Uterus (tissue), 4 donors: ENCODE results near the gene SINHCAF. TPM values are rescaled to one million over a fixed set of nuclear protein-coding genes. Genes with fewer than 3 reads are reported as not detected.
"Not testable (repeated sequence)": the region's sequence is repeated elsewhere in the genome, so short reads cannot be mapped to it uniquely, and the experiment has no call there.

ENCODE experiments used
- DNase-seq, 2 donors: peaks; one replicate each; pipeline ENCODE4 v3.0.0-alpha.2; 2019 to 2020
- H3K27ac ChIP-seq, 2 donors: fragments of 200-600 bp; sonication (generic); 1 replicate in 1 of 2; 2 replicates in 1 of 2; pipeline ENCODE4 v1.5.1; 2016 to 2018
- H3K27me3 ChIP-seq, 2 donors: fragments of 200-600 bp; sonication (generic); one replicate each; pipeline ENCODE4 v1.5.1; 2018 to 2019; ENCODE audit warnings: control low read depth in 1 of 2
- H3K36me3 ChIP-seq, 2 donors: fragments of 200-600 bp; sonication (generic); one replicate each; pipeline ENCODE4 v1.5.1; 2019; ENCODE audit warnings: control low read depth in 1 of 2
- H3K4me1 ChIP-seq, 2 donors: fragments of 200-600 bp; sonication (generic); one replicate each; pipeline ENCODE4 v1.5.1; 2018 to 2019; ENCODE audit warnings: control low read depth in 1 of 2
- H3K4me3 ChIP-seq, 2 donors: fragments of 200-600 bp; sonication (generic); 1 replicate in 1 of 2; 2 replicates in 1 of 2; pipeline ENCODE4 v1.5.1; 2018 to 2019; ENCODE audit warnings: mild to moderate bottlenecking in 1 of 2
- H3K9me3 ChIP-seq, 2 donors: fragments of 200-600 bp; sonication (generic); one replicate each; pipeline ENCODE4 v1.5.1; 2019; ENCODE audit warnings: control low read depth in 1 of 2
- POLR2A ChIP-seq, 2 donors: fragments of 450-650 bp; IDR thresholded peaks; one replicate each; pipeline ENCODE4 v1.6.1; 2016; ENCODE audit warnings: antibody characterized with exemption in 2 of 2, mild to moderate bottlenecking in 1 of 2, moderate library complexity in 1 of 2
- intact Hi-C: fragments of 100-400 bp; cut with DNase I; formaldehyde crosslinking; loops from one replicate; pipeline ENCODE4 v1.15.1; 2023; ENCODE audit warnings: low total_unique reads
- total RNA-seq, 4 donors: library from RNA; depleted of rRNA in 3 of 4; stranded (reverse); fragments of >200 nt in 3 of 4; gene quantifications; one replicate each; pipeline versions ENCODE4 v1.1.0 to v1.2.4, GENCODE V29; 2014 to 2023
- TF ChIP-seq, protein P1 (sequence below), 4 experiments: fragments of 200-600 bp in 2 of 4; fragments of 450-650 bp in 2 of 4; sonication (generic) in 2 of 4; IDR thresholded peaks; one replicate each; pipeline ENCODE4 v1.5.1; 2016 to 2019; ENCODE audit warnings: antibody characterized with exemption in 4 of 4, mild to moderate bottlenecking in 2 of 4, moderate library complexity in 1 of 4
- donor health status: DM: yes; HTN: yes; CAD: no.

Gene SINHCAF
- total RNA-seq, 4 donors from 2014 or later, result 26.1 to 237 (median 109) TPM

DNA sequence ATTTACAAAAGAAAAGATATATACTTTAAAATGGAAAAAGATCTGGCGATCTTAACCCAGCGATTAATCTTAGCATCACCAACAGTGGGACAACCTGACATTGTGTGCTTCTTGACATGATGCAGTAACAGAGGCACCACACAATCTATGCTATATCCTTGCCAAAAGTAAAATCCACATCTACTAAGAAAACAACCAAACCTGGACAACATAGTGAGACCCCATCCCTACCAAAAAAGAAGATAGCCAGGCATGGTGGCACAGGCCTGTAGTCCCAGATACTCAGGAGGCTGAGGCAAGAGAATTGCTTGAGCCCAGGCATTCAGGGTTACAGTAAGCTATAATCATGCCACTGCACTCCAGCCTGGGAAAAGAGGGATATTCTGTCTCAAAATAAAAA lies 50.5 kb downstream of the SINHCAF start:
- DNase-seq, result no peak
- H3K36me3 ChIP-seq, result no peaks in the 10 kb centered on the region
- no peaks in the 10 kb centered on the region for H3K27me3 ChIP-seq
- no peaks in the 10 kb centered on the region for H3K9me3 ChIP-seq
- H3K4me1 ChIP-seq, result peaks cover 0 to 13% of the 10 kb centered on the region in 2 donors
- no peak overlapping the region for H3K4me3 ChIP-seq
- intact Hi-C loops, result no loop called here
- TF ChIP-seq, protein P1, sequence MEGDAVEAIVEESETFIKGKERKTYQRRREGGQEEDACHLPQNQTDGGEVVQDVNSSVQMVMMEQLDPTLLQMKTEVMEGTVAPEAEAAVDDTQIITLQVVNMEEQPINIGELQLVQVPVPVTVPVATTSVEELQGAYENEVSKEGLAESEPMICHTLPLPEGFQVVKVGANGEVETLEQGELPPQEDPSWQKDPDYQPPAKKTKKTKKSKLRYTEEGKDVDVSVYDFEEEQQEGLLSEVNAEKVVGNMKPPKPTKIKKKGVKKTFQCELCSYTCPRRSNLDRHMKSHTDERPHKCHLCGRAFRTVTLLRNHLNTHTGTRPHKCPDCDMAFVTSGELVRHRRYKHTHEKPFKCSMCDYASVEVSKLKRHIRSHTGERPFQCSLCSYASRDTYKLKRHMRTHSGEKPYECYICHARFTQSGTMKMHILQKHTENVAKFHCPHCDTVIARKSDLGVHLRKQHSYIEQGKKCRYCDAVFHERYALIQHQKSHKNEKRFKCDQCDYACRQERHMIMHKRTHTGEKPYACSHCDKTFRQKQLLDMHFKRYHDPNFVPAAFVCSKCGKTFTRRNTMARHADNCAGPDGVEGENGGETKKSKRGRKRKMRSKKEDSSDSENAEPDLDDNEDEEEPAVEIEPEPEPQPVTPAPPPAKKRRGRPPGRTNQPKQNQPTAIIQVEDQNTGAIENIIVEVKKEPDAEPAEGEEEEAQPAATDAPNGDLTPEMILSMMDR (IDR thresholded peaks at IDR 0.05), result no peak
- TF ChIP-seq POLR2A (IDR thresholded peaks at IDR 0.05), result no peak
- peak overlapping the region; percentile 5 to 28 for H3K27ac ChIP-seq

DNA sequence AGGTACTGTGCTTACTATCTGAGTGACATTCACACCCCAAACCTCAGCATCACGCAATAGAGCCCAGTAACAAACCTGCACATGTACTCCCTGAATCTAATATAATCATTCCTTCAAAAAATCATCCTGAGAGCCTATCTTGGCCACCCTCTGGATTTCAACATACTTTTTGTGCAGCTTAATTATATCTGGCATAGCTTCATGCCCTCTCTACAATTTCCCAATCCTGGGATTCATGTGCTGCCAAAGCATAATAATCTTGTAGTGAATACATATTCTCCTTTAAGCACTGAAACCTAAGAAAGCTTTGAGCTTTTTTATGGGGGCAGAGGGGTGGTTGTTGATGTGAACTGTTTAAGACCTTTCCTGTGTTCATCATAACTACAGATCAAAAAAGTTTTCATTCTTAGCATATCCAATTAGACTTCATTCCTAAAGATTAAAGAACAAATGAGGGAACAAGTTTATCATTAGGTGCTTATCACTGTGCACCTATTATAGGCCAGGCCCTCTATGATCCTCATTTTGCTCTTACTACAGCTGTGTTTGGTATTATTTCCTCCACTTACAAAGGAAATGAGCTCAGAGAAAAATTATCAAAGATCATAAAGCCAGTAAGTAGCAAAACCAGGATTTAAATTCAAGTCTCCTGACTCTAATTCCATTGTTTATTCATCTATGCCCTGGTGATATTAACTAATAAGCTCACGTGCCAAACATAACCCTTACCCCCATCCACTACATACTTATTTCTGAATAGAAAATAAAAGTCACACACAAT lies 51.2 kb downstream of the SINHCAF start:
- no peaks in the 10 kb centered on the region for H3K27me3 ChIP-seq

DNA sequence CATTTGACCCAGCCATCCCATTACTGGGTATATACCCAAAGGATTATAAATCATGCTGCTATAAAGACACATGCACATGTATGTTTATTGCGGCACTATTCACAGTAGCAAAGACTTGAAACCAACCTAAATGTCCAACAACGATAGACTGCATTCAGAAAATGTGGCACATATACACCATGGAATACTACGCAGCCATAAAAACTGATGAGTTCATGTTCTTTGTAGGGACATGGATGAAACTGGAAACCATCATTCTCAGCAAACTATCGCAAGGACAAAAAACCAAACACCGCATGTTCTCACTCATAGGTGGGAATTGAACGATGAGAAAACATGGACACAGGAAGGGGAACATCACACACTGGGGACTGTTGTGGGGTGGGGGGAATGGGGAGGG lies 52.2 kb downstream of the SINHCAF start:
- H3K4me3 ChIP-seq, intact Hi-C loops, H3K4me1 ChIP-seq, H3K27ac ChIP-seq, DNase-seq, H3K9me3 ChIP-seq, H3K27me3 ChIP-seq, H3K36me3 ChIP-seq: not testable (repeated sequence)

More for the DNA sequence above, 51.2 kb downstream of the SINHCAF start:
- Histone ChIP-seq H3K9me3 (no peaks in the 10 kb centered on the region), H3K27ac (peak overlapping the region; percentile 28 to 33), H3K4me3 (no peak overlapping the region), H3K4me1 (peaks cover 0 to 13% of the 10 kb centered on the region in 2 donors), H3K36me3 (no peaks in the 10 kb centered on the region)
- TF ChIP-seq POLR2A (IDR thresholded peaks at IDR 0.05), result no peak
- TF ChIP-seq, protein P1 (IDR thresholded peaks at IDR 0.05), result no peak
- intact Hi-C loops, result no loop called here
- no peak for DNase-seq

DNA sequence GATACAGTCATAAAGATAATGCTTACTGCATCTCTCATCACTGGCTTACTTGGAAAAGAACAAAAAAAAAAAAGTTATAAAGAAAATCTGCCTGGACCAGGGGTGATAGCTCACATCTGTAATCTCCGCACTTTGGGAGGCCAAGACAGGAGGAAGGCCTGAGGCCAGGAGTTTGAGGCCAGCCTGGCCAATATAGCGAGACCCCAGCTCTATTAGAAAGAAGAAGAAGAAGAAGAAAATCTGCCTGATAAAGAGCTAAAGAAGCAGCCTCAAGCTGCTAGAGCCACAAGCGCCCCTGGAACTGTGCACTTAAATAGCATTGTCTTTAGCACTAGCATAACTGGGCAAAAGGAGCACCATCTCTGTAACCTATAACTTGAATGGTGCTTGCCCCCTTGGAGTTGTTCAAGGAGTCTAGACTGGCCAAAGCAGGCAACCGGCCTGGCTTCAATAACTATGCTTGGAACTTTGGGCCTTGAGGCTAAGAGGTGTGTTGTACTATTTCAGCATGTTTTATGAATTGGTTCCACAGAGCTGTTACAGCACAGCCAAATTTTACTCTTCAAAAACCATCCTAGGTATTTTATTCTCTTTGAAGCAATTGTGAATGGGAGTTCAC lies 53.2 kb downstream of the SINHCAF start:
- Histone ChIP-seq H3K4me3 (no peak overlapping the region), H3K27ac (peak overlapping the region; percentile 19 to 80), H3K9me3 (no peaks in the 10 kb centered on the region), H3K4me1 (no peaks in the 10 kb centered on the region), H3K27me3 (no peaks in the 10 kb centered on the region), H3K36me3 (no peaks in the 10 kb centered on the region)
- intact Hi-C loops, result no loop called here
- TF ChIP-seq POLR2A (IDR thresholded peaks at IDR 0.05), result no peak
- TF ChIP-seq, protein P1 (IDR thresholded peaks at IDR 0.05), result no peak
- DNase-seq, result no peak

DNA sequence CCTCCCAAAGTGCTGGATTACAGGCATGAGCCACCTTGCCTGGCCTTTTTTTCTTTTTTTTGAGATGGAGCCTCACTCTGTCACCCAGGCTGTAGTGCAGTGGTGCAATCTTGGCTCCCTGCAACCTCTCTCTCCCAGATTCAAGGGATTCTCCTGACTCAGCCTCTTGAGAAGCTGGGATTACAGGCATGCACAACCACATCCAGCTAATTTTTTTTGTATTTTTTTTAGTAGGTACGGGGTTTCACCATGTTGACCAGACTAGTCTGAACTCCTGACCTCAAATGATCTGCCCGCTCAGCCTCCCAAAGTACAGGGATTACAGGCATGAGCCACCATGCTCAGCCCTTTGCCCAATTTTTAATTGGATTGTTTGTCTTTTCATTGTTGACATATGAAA lies 58.0 kb downstream of the SINHCAF start:
- intact Hi-C loops, result no loop called here

More for the DNA sequence above, 58.0 kb downstream of the SINHCAF start:
- Histone ChIP-seq H3K4me3 (no peak overlapping the region), H3K9me3 (no peaks in the 10 kb centered on the region), H3K4me1 (no peaks in the 10 kb centered on the region), H3K27ac (no peak overlapping the region), H3K36me3 (no peaks in the 10 kb centered on the region), H3K27me3 (no peaks in the 10 kb centered on the region)
- TF ChIP-seq, protein P1 (IDR thresholded peaks at IDR 0.05), result no peak
- TF ChIP-seq POLR2A (IDR thresholded peaks at IDR 0.05), result no peak
- DNase-seq, result no peak
